Gastrocnemius medialis (tissue), 4 donors: Measurements from ENCODE around the gene MRPL42. TPM values are rescaled to one million over a fixed set of nuclear protein-coding genes. Genes with fewer than 3 reads are reported as not detected.
A peak's percentile ranks its signal among the peaks of the same experiment; 100 is the strongest.
"Not testable (repeated sequence)": the region's sequence is repeated elsewhere in the genome, so short reads cannot be mapped to it uniquely, and the experiment has no call there.

Experiments
- ATAC-seq, 2 donors: fragments of 150-250 bp; one replicate each; pipeline ENCODE4 v1.9.1; 2016
- DNase-seq, 2 donors: peaks; one replicate each; pipeline ENCODE4 v3.0.0-alpha.2; 2019
- H3K27ac ChIP-seq, 4 donors: fragments of 200-600 bp; sonication (generic); 1 replicate in 1 of 4; 2 replicates in 3 of 4; pipeline ENCODE4 v1.5.1; 2016 to 2018; ENCODE audit warnings: mild to moderate bottlenecking in 2 of 4, moderate library complexity in 1 of 4
- H3K27me3 ChIP-seq, 3 donors: fragments of 200-600 bp; sonication (generic) in 2 of 3; 1 replicate in 1 of 3; 2 replicates in 2 of 3; pipeline versions ENCODE4 v1.5.1 to v1.6.0; 2016 to 2019; ENCODE audit warnings: mild to moderate bottlenecking in 1 of 3, moderate library complexity in 1 of 3
- H3K36me3 ChIP-seq, 2 donors: fragments of 200-600 bp; sonication (generic) in 1 of 2; one replicate each; pipeline ENCODE4 v1.5.1; 2017 to 2018
- H3K4me1 ChIP-seq, 2 donors: fragments of 200-600 bp; sonication (generic) in 1 of 2; one replicate each; pipeline ENCODE4 v1.5.1; 2016 to 2017; ENCODE audit warnings: mild to moderate bottlenecking in 2 of 2
- H3K4me3 ChIP-seq, 4 donors: fragments of 200-600 bp; sonication (generic) in 3 of 4; 1 replicate in 1 of 4; 2 replicates in 3 of 4; pipeline ENCODE4 v1.5.1; 2016 to 2019; ENCODE audit warnings: mild to moderate bottlenecking in 2 of 4
- H3K9me3 ChIP-seq, 3 donors: fragments of 200-600 bp; sonication (generic) in 2 of 3; 1 replicate in 1 of 3; 2 replicates in 2 of 3; pipeline ENCODE4 v1.5.1; 2016 to 2019
- CTCF ChIP-seq, 5 experiments: fragments of 450-650 bp in 3 of 5; fragments of 200-600 bp in 2 of 5; sonication (generic) in 2 of 5; IDR thresholded peaks in 4 of 5; conservative IDR thresholded peaks in 1 of 5; 1 replicate in 4 of 5; 2 replicates in 1 of 5; pipeline ENCODE4 v1.5.1; 2016 to 2019; ENCODE audit warnings: antibody characterized with exemption in 5 of 5, mild to moderate bottlenecking in 3 of 5, moderate library complexity in 3 of 5
- POLR2A ChIP-seq, 2 donors: fragments of 450-650 bp; IDR thresholded peaks; one replicate each; pipeline ENCODE4 v1.6.1; 2017; ENCODE audit warnings: antibody characterized with exemption in 2 of 2, mild to moderate bottlenecking in 2 of 2, moderate library complexity in 2 of 2
- in situ Hi-C, 4 donors: fragments of 200-750 bp; cut with MboI; loops; one replicate each; pipeline versions ENCODE4 v1.15.0 to v1.8.0; 2017; ENCODE audit warnings: low sequenced_read_pairs in 4 of 4
- intact Hi-C: fragments of 100-400 bp; cut with DNase I; formaldehyde crosslinking; loops from one replicate; pipeline ENCODE4 v1.15.1; 2023; ENCODE audit warnings: low total_unique reads
- total RNA-seq, 4 donors: library from RNA; depleted of rRNA; stranded (reverse); fragments of >200 nt; gene quantifications; one replicate each; pipeline versions ENCODE4 v1.1.0 to v1.2.3, GENCODE V29; 2016

Gene MRPL42
- total RNA-seq, 4 donors from 2014 or later, result 14.0 to 44.6 (median 34.8) TPM

DNA sequence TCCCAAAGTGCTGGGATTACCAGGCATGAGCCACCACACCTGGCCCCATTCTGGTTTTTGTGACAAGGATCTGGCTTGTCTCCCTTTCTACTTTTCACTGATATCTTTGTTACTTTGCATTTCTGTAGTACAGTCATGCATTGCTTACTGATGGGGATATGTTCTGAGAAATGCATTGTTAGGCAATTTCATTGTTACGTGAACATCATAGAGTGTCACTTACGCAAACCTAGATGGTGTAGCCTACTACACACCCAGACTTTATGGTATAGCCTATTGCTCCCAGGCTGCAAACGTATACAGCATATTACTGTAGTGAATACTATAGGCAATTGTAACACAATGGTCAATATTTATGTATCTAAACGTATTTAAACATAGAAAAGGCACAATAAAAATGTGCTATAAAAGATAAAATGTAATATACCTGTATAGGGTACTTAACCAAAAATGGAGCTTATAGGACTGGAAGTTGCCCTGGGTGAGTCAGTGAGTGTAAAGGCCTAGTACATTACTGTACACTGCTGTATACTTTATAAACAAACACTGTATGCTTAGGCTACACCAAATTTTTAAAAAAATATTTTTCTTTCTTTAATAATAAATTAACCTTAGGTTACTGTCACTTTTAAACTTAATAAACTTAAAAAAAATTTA is 16.0 kb downstream of the MRPL42 start:
- no peak for ATAC-seq
- Histone ChIP-seq H3K36me3 (peaks cover 0 to 90% of the 10 kb centered on the region in 2 donors), H3K27ac (no peak overlapping the region), H3K27me3 (no peaks in the 10 kb centered on the region), H3K4me1 (no peaks in the 10 kb centered on the region), H3K4me3 (no peak overlapping the region), H3K9me3 (no peaks in the 10 kb centered on the region)
- intact Hi-C loops (no loop called here), in situ Hi-C loops (no loop called here)
- no peak for DNase-seq
- TF ChIP-seq CTCF (IDR thresholded peaks at IDR 0.05 in 4 of 5, conservative IDR thresholded peaks at IDR 0.05 in 1 of 5) (no peak), POLR2A (IDR thresholded peaks at IDR 0.05) (no peak)

DNA sequence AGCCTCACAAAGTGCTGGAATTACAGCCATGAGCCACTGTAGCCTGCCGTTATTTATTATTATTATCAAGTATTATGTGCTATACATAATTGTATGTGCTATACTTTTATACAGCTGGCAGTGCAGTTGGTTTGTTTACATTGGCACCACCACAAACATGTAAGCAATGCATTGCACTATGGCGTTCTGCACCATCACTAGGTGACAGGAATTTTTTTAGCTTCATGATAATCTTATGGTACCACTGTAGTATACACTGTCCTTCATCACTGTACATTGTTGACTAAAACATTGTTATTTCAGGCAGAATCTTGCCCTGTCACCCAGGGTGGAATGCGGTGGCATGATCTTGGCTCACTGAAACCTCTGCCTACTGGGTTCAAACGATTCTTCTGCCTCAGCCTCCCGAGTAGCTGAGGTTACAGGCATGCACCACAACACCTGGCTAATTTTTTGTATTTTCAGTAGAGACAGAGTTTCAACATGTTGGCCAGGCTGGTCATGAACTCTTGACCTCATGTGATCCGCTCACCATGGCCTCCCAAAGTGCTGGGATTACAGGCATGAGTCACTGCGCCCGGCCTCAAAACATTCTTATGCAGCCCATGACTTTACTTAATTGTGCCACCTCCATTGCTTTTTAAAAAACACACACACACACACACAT is 17.1 kb downstream of the MRPL42 start:
- DNase-seq (peak in 1 of 2 donors; percentile 23), ATAC-seq (no peak)
- Histone ChIP-seq H3K36me3 (peaks cover 0 to 91% of the 10 kb centered on the region in 2 donors), H3K4me1 (no peaks in the 10 kb centered on the region), H3K27ac (no peak overlapping the region), H3K27me3 (no peaks in the 10 kb centered on the region), H3K9me3 (no peaks in the 10 kb centered on the region), H3K4me3 (no peak overlapping the region)
- in situ Hi-C loops (no loop called here), intact Hi-C loops (no loop called here)
- TF ChIP-seq POLR2A (IDR thresholded peaks at IDR 0.05) (no peak), CTCF (IDR thresholded peaks at IDR 0.05 in 4 of 5, conservative IDR thresholded peaks at IDR 0.05 in 1 of 5) (no peak)

DNA sequence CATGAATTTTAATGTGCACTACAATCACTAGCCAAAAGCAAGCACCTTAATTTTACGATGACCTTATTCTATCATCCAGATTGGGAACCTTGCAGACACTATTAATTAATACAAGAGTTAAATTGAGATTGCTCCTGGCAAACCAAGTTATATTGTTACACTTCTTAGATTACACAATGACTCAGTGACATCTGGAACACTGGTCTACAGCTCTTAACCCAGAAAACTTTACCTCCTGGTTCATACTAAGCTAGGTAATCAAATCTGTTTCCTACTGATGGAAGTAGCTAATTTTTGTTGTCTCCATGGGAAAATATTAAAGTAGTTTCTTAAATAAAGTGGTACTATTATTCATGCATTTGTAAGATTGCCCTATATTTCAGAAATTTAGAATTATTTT is 25.5 kb downstream of the MRPL42 start:
- intact Hi-C loops, DNase-seq, H3K4me1 ChIP-seq, H3K4me3 ChIP-seq, H3K27ac ChIP-seq, H3K9me3 ChIP-seq, in situ Hi-C loops, ATAC-seq, H3K27me3 ChIP-seq: not testable (repeated sequence)
- H3K36me3 ChIP-seq, result peaks cover 0 to 32% of the 10 kb centered on the region in 2 donors

DNA sequence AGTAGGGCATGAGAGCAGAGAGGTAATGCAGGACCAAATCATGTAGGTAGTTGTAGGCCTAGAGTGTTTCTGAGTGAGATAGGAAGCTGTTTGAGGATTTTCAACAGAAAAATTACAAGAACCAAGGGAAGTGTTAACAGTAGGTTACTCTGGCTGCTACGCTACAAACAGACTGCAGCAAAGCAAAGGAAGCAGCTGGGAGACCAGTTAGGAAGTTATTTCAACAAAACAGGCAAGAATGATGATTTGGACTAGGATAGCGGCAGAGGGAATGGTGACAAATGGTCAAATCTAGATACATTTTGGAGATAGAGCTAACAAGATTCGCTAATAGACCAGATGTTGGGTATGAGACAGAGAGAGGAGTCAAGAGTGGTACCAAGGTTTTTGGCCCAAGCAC is 26.8 kb downstream of the MRPL42 start:
- intact Hi-C loops (no loop called here), in situ Hi-C loops (no loop called here)
- Histone ChIP-seq H3K9me3 (no peaks in the 10 kb centered on the region), H3K4me1 (no peaks in the 10 kb centered on the region), H3K27ac (no peak overlapping the region), H3K27me3 (no peaks in the 10 kb centered on the region), H3K4me3 (no peak overlapping the region), H3K36me3 (peaks cover 0 to 20% of the 10 kb centered on the region in 2 donors)
- TF ChIP-seq POLR2A (IDR thresholded peaks at IDR 0.05), result no peak
- no peak for TF ChIP-seq CTCF (IDR thresholded peaks at IDR 0.05 in 4 of 5, conservative IDR thresholded peaks at IDR 0.05 in 1 of 5)
- ATAC-seq, result no peak
- no peak for DNase-seq

- TF ChIP-seq POLR2A (IDR thresholded peaks at IDR 0.05) (no peak), CTCF (IDR thresholded peaks at IDR 0.05 in 4 of 5, conservative IDR thresholded peaks at IDR 0.05 in 1 of 5) (no peak)
- intact Hi-C loops (no loop called here), in situ Hi-C loops (no loop called here)
- Histone ChIP-seq H3K27ac (no peak overlapping the region), H3K27me3 (no peaks in the 10 kb centered on the region), H3K4me1 (no peaks in the 10 kb centered on the region), H3K9me3 (no peaks in the 10 kb centered on the region), H3K36me3 (peaks cover 0 to 18% of the 10 kb centered on the region in 2 donors), H3K4me3 (no peak overlapping the region)
- ATAC-seq, result no peak
- no peak for DNase-seq
These were observed 30.1 kb downstream of the MRPL42 start for GRCh38 chr12:93497456-93497855.

DNA sequence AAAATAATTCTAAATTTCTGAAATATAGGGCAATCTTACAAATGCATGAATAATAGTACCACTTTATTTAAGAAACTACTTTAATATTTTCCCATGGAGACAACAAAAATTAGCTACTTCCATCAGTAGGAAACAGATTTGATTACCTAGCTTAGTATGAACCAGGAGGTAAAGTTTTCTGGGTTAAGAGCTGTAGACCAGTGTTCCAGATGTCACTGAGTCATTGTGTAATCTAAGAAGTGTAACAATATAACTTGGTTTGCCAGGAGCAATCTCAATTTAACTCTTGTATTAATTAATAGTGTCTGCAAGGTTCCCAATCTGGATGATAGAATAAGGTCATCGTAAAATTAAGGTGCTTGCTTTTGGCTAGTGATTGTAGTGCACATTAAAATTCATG is 31.5 kb downstream of the MRPL42 start:
- H3K4me3 ChIP-seq, H3K27me3 ChIP-seq, in situ Hi-C loops, H3K9me3 ChIP-seq, H3K27ac ChIP-seq, ATAC-seq, intact Hi-C loops, DNase-seq, H3K4me1 ChIP-seq: not testable (repeated sequence)
- peaks cover 0 to 18% of the 10 kb centered on the region in 2 donors for H3K36me3 ChIP-seq
